Activated CD4-positive, alpha-beta T cell treated with anti-CD3 and anti-CD28 coated beads, Interleukin-10, Interleukin-2, amounts not matched to agents 100 ng/mL and 50 ng/mL, durations not matched to agents 16 hours and 8 hours (primary cell): Measurements from ENCODE around the gene APOBEC3G.

Experiments
- DNase-seq: peaks from one replicate; pipeline ENCODE4 v3.0.0-alpha.2; 2020

The APOBEC3G gene

GRCh38 chr22:39092111-39092862, 15.2 kb downstream of the APOBEC3G start:
- peak; percentile 84 for DNase-seq

GRCh38 chr22:39094717-39095389, 17.8 kb downstream of the APOBEC3G start:
- DNase-seq, result no peak

- DNase-seq, result no peak
Measured at GRCh38 chr22:39095971-39096370, 18.9 kb downstream of the APOBEC3G start.

- DNase-seq, result peak; percentile 69
Measured at GRCh38 chr22:39097098-39098020, 20.3 kb downstream of the APOBEC3G start, which contains the start of gene APOBEC3H. Gene APOBEC3H (plus strand): TSS chr22:39097244. CDS start chr22:39100279, 3,035 bp downstream.

- DNase-seq, result no peak
Measured at GRCh38 chr22:39098026-39098425, 21.0 kb downstream of the APOBEC3G start.

GRCh38 chr22:39098576-39098975, 21.5 kb downstream of the APOBEC3G start:
- DNase-seq, result no peak

GRCh38 chr22:39101226-39101625, 24.2 kb downstream of the APOBEC3G start:
- DNase-seq, result no peak

- no peak for DNase-seq
Measured at GRCh38 chr22:39103431-39103830, 26.4 kb downstream of the APOBEC3G start.

GRCh38 chr22:39106326-39106725, 29.3 kb downstream of the APOBEC3G start:
- DNase-seq, result no peak

- DNase-seq, result no peak
Measured at GRCh38 chr22:39108487-39108886, 31.4 kb downstream of the APOBEC3G start.

- DNase-seq, result no peak
Measured at GRCh38 chr22:39109361-39109760, 32.3 kb downstream of the APOBEC3G start.

GRCh38 chr22:39110631-39111561, 33.8 kb downstream of the APOBEC3G start:
- DNase-seq, result no peak

- no peak for DNase-seq
Measured at GRCh38 chr22:39114112-39114511, 37.0 kb downstream of the APOBEC3G start.

- DNase-seq, result no peak
Measured at GRCh38 chr22:39115570-39115969, 38.5 kb downstream of the APOBEC3G start.

- DNase-seq, result peak; percentile 50
Measured at GRCh38 chr22:39115977-39116621, 39.0 kb downstream of the APOBEC3G start.

GRCh38 chr22:39117585-39118191, 40.6 kb downstream of the APOBEC3G start:
- DNase-seq, result peak; percentile 94

- no peak for DNase-seq
Measured at GRCh38 chr22:39120983-39121382, 43.9 kb downstream of the APOBEC3G start.

- DNase-seq, result no peak
Measured at GRCh38 chr22:39122772-39123470, 45.8 kb downstream of the APOBEC3G start.

GRCh38 chr22:39123751-39124581, 46.9 kb downstream of the APOBEC3G start:
- no peak for DNase-seq
